Measurements from ENCODE around the gene SLC35B3. TPM values are rescaled to one million over a fixed set of nuclear protein-coding genes. Genes with fewer than 3 reads are reported as not detected.
A peak's percentile ranks its signal among the peaks of the same experiment; 100 is the strongest.
"Not testable (repeated sequence)": the region's sequence is repeated elsewhere in the genome, so short reads cannot be mapped to it uniquely, and the experiment has no call there.

Gene SLC35B3
- total RNA-seq, 1 donor from 2014 or later = 7.0 TPM

GRCh38 chr6:8437813-8438212 lies 2.5 kb upstream of the SLC35B3 start:
- H3K9me3 Mint-ChIP-seq = peaks cover 4% of the 10 kb centered on the region
- H3K4me1 Mint-ChIP-seq (ENCODE audit: low read depth) = peaks cover 21% of the 10 kb centered on the region
- peaks cover 8% of the 10 kb centered on the region for H3K36me3 Mint-ChIP-seq (ENCODE audit: low read depth)
- H3K27ac Mint-ChIP-seq = peak overlapping the region; percentile 15
- intact Hi-C loops (cut with micrococcal nuclease) = loop anchor here (5.0 to 10.0 kb wide), 2 partner anchors 523 to 1126 kb away; partner anchors contain the start of genes SSR1 and TXNDC5
- no peaks in the 10 kb centered on the region for H3K27me3 Mint-ChIP-seq (ENCODE audit: low read depth)
- H3K4me3 Mint-ChIP-seq (ENCODE audit: low read depth) = no peak overlapping the region
- no peak for DNase-seq (ENCODE audit: low spot score)

DNA sequence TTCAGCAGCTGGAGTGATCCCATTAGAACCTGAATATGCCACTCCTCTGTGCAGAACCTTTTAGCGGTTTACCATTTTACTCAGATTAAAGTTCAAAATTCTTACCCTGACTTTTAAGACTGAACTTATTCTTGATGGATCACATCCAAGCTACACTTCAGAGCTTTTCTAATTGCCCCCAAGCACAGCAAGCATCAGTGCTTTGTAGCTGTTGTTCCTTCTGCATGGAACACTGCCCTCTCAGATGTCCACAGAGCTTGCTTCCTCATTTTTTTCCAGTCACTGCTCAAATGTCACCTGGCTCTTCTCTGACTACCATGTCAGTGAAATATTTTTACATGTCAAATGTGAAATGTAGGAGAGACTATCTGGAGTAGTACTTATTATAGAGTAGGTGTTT lies 1.6 kb upstream of the SLC35B3 start:
- intact Hi-C loops (cut with micrococcal nuclease) = loop anchor here (5.0 to 10.0 kb wide), 2 partner anchors 522 to 1125 kb away; partner anchors contain the start of genes SSR1 and TXNDC5
- Mint-ChIP-seq H3K4me3 (ENCODE audit: low read depth) (peak overlapping the region; percentile 21), H3K36me3 (ENCODE audit: low read depth) (peaks cover 12% of the 10 kb centered on the region), H3K4me1 (ENCODE audit: low read depth) (peaks cover 26% of the 10 kb centered on the region), H3K27me3 (ENCODE audit: low read depth) (no peaks in the 10 kb centered on the region), H3K9me3 (peaks cover 4% of the 10 kb centered on the region), H3K27ac (peak overlapping the region; percentile 38)
- no peak for DNase-seq (ENCODE audit: low spot score)

DNA sequence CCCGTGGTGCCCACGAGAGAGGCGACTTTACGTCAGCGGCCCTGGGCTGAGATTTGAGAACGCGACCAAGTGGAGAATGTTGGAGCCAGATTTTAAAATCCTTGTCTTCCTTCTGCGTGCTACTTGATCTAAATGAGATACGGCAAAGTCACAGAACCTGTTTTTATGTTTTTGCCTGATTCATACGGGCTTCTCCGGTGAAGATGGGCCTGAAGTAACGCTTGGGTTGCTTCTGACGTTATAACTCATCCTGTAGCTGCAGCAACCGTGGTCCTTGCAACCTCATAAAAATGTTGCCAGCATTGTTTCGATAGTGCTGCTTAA lies 462 bp upstream of the SLC35B3 start:
- peaks cover 29% of the 10 kb centered on the region for H3K4me1 Mint-ChIP-seq (ENCODE audit: low read depth)
- H3K9me3 Mint-ChIP-seq = peaks cover 4% of the 10 kb centered on the region
- H3K36me3 Mint-ChIP-seq (ENCODE audit: low read depth) = peaks cover 17% of the 10 kb centered on the region
- DNase-seq (ENCODE audit: low spot score) = no peak
- peak overlapping the region; percentile 98 for H3K27ac Mint-ChIP-seq
- peak overlapping the region; percentile 94 for H3K4me3 Mint-ChIP-seq (ENCODE audit: low read depth)
- H3K27me3 Mint-ChIP-seq (ENCODE audit: low read depth) = no peaks in the 10 kb centered on the region
- intact Hi-C loops (cut with micrococcal nuclease) = loop anchor here (2.0 to 10.0 kb wide), 4 partner anchors 371 to 1124 kb away; partner anchors contain the start of genes BLOC1S5, BMP6, SSR1 and TXNDC5

DNA sequence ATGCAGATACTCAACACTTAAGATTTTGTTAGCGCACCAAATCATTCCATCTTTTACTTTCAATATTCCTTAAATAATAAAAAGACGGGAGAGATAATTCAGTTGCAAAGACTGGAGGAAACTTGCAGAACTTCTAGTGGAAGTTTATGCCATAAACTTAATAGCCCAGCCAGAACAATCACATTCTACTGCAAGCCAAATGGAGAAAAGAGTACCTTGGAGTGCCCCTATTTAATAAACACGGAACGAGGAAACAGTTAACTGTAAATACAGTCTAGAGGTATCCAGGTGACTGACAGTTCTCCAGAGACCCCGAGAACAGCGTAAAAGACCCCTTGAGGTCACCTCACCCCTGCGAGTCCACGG lies 635 bp downstream of the SLC35B3 start:
- intact Hi-C loops (cut with micrococcal nuclease) = loop anchor here (2.0 to 10.0 kb wide), 4 partner anchors 370 to 1122 kb away; partner anchors contain the start of genes BLOC1S5, BMP6, SSR1 and TXNDC5
- H3K4me1 Mint-ChIP-seq (ENCODE audit: low read depth) = peaks cover 29% of the 10 kb centered on the region
- peak overlapping the region; percentile 94 for H3K4me3 Mint-ChIP-seq (ENCODE audit: low read depth)
- H3K9me3 Mint-ChIP-seq = peaks cover 4% of the 10 kb centered on the region
- no peaks in the 10 kb centered on the region for H3K27me3 Mint-ChIP-seq (ENCODE audit: low read depth)
- H3K36me3 Mint-ChIP-seq (ENCODE audit: low read depth) = peaks cover 21% of the 10 kb centered on the region
- DNase-seq (ENCODE audit: low spot score) = no peak
- peak overlapping the region; percentile 98 for H3K27ac Mint-ChIP-seq

DNA sequence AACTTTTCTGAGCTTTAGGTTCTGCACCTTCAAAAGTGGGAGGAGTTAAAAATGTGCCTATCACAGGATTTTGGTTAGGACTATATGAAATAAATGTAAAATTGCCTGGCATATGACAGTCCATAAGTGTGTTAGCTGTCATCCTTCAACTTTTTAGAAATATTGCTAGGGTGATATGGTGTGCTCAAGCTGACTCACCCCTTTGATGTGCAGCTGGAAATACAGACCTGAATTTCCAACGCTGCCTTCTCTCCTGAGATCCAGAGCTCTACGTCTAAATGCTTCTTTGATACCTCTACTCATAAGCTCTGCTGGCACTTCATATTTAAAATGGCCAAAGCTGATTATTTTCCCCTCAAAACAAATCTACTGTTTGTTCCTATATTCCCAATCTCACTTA lies 2.7 kb downstream of the SLC35B3 start:
- Mint-ChIP-seq H3K36me3 (ENCODE audit: low read depth) (peaks cover 24% of the 10 kb centered on the region), H3K4me3 (ENCODE audit: low read depth) (no peak overlapping the region), H3K27ac (no peak overlapping the region), H3K4me1 (ENCODE audit: low read depth) (peaks cover 29% of the 10 kb centered on the region), H3K9me3 (peaks cover 4% of the 10 kb centered on the region), H3K27me3 (ENCODE audit: low read depth) (no peaks in the 10 kb centered on the region)
- intact Hi-C loops (cut with micrococcal nuclease) = loop anchor here (10.0 kb wide), 1 partner anchor 518 kb away; the partner anchor contains the start of gene TXNDC5
- DNase-seq (ENCODE audit: low spot score) = no peak

DNA sequence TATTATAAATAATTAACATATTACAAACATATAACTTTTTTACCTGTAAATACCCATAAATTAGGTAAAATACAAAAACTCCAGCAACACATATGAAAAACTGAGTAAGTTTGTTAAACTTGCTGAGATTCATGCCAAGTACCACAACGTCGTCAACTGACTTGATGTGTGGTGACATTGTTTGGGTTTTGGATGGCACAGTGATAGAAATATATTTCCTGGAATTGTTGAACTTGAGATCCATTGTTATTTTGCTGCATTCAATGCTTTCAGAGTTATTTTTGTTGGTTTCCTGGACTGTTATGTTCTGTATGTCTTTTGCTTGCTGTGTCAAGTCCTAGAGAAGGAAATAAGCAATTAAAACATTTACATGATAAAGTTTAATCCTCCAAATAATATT lies 5.5 kb downstream of the SLC35B3 start:
- H3K4me1 Mint-ChIP-seq (ENCODE audit: low read depth) = peaks cover 19% of the 10 kb centered on the region
- no peaks in the 10 kb centered on the region for H3K9me3 Mint-ChIP-seq
- intact Hi-C loops (cut with micrococcal nuclease) = loop anchor here (10.0 kb wide), 1 partner anchor 515 kb away; the partner anchor contains the start of gene TXNDC5
- H3K27ac Mint-ChIP-seq = no peak overlapping the region
- H3K36me3 Mint-ChIP-seq (ENCODE audit: low read depth) = peaks cover 46% of the 10 kb centered on the region
- no peak for DNase-seq (ENCODE audit: low spot score)
- H3K27me3 Mint-ChIP-seq (ENCODE audit: low read depth) = no peaks in the 10 kb centered on the region
- H3K4me3 Mint-ChIP-seq (ENCODE audit: low read depth) = no peak overlapping the region

DNA sequence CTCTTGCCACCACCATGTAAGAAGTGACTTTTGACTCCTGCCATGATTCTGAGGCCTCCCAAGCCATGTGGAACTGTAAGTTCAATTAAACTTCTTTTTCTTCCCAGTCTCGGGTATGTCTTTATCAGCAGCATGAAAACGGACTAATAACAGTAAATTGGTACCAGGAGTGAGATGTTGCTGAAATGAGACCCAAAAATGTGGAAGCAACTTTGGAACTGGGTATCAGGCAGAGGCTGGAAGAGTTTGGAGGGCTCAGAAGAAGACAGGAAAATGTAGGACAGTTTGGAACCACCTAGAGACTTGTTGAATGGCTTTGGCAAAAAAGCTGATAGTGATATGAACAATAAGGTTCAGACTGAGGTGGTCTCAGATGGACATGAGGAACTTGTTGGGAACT lies 8.8 kb downstream of the SLC35B3 start:
- H3K4me1 Mint-ChIP-seq (ENCODE audit: low read depth); H3K27ac Mint-ChIP-seq; intact Hi-C loops (cut with micrococcal nuclease); H3K9me3 Mint-ChIP-seq; DNase-seq (ENCODE audit: low spot score); H3K27me3 Mint-ChIP-seq (ENCODE audit: low read depth); H3K4me3 Mint-ChIP-seq (ENCODE audit: low read depth): not testable (repeated sequence)
- peaks cover 40% of the 10 kb centered on the region for H3K36me3 Mint-ChIP-seq (ENCODE audit: low read depth)

- peaks cover 45% of the 10 kb centered on the region for H3K36me3 Mint-ChIP-seq (ENCODE audit: low read depth)
- H3K4me1 Mint-ChIP-seq (ENCODE audit: low read depth) = no peaks in the 10 kb centered on the region
- no peak overlapping the region for H3K27ac Mint-ChIP-seq
- H3K9me3 Mint-ChIP-seq = no peaks in the 10 kb centered on the region
- no peak overlapping the region for H3K4me3 Mint-ChIP-seq (ENCODE audit: low read depth)
- no peak for DNase-seq (ENCODE audit: low spot score)
- intact Hi-C loops (cut with micrococcal nuclease) = no loop called here
- no peaks in the 10 kb centered on the region for H3K27me3 Mint-ChIP-seq (ENCODE audit: low read depth)
Measured at GRCh38 chr6:8420031-8420588, 15.2 kb downstream of the SLC35B3 start.

- intact Hi-C loops (cut with micrococcal nuclease) = no loop called here
- DNase-seq (ENCODE audit: low spot score) = no peak
- Mint-ChIP-seq H3K4me3 (ENCODE audit: low read depth) (no peak overlapping the region), H3K4me1 (ENCODE audit: low read depth) (no peaks in the 10 kb centered on the region), H3K27me3 (ENCODE audit: low read depth) (no peaks in the 10 kb centered on the region), H3K36me3 (ENCODE audit: low read depth) (peaks cover 54% of the 10 kb centered on the region), H3K27ac (no peak overlapping the region), H3K9me3 (no peaks in the 10 kb centered on the region)
Measured at GRCh38 chr6:8415913-8416312, 19.4 kb downstream of the SLC35B3 start.

GRCh38 chr6:8415280-8415679 lies 20.1 kb downstream of the SLC35B3 start:
- Mint-ChIP-seq H3K27me3 (ENCODE audit: low read depth) (no peaks in the 10 kb centered on the region), H3K4me1 (ENCODE audit: low read depth) (no peaks in the 10 kb centered on the region), H3K27ac (no peak overlapping the region), H3K36me3 (ENCODE audit: low read depth) (peaks cover 55% of the 10 kb centered on the region), H3K9me3 (no peaks in the 10 kb centered on the region), H3K4me3 (ENCODE audit: low read depth) (no peak overlapping the region)
- no peak for DNase-seq (ENCODE audit: low spot score)
- intact Hi-C loops (cut with micrococcal nuclease) = no loop called here

DNA sequence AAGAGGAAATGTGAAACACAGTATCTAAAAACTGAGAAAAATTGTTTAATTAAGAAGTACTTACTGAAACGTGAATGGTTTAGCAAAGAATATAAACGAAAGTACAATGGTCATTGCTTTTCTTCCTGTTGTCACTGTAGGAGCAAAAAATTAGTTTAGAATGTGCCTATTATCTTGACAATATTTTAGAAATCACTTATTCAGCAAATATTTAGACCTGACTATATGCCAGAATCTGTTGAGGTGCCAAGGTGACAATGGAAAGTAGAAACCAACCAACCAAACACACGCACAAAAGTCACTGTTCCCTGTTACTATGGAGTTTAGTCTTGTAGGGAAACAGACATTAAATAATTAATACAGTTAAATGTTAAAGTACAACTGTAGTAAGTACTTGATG lies 20.5 kb downstream of the SLC35B3 start:
- no peak overlapping the region for H3K4me3 Mint-ChIP-seq (ENCODE audit: low read depth)
- no peaks in the 10 kb centered on the region for H3K9me3 Mint-ChIP-seq
- no peak overlapping the region for H3K27ac Mint-ChIP-seq
- H3K27me3 Mint-ChIP-seq (ENCODE audit: low read depth) = no peaks in the 10 kb centered on the region
- H3K4me1 Mint-ChIP-seq (ENCODE audit: low read depth) = no peaks in the 10 kb centered on the region
- peaks cover 55% of the 10 kb centered on the region for H3K36me3 Mint-ChIP-seq (ENCODE audit: low read depth)
- intact Hi-C loops (cut with micrococcal nuclease) = no loop called here
- no peak for DNase-seq (ENCODE audit: low spot score)

- H3K4me1 Mint-ChIP-seq (ENCODE audit: low read depth); H3K9me3 Mint-ChIP-seq; intact Hi-C loops (cut with micrococcal nuclease); H3K36me3 Mint-ChIP-seq (ENCODE audit: low read depth); H3K27ac Mint-ChIP-seq; DNase-seq (ENCODE audit: low spot score); H3K27me3 Mint-ChIP-seq (ENCODE audit: low read depth); H3K4me3 Mint-ChIP-seq (ENCODE audit: low read depth): not testable (repeated sequence)
Measured at GRCh38 chr6:8405946-8406345, 29.4 kb downstream of the SLC35B3 start.

- no peak overlapping the region for H3K27ac Mint-ChIP-seq
- H3K36me3 Mint-ChIP-seq (ENCODE audit: low read depth) = no peaks in the 10 kb centered on the region
- no peak for DNase-seq (ENCODE audit: low spot score)
- H3K4me1 Mint-ChIP-seq (ENCODE audit: low read depth) = peaks cover 2% of the 10 kb centered on the region
- intact Hi-C loops (cut with micrococcal nuclease) = no loop called here
- no peaks in the 10 kb centered on the region for H3K9me3 Mint-ChIP-seq
- no peaks in the 10 kb centered on the region for H3K27me3 Mint-ChIP-seq (ENCODE audit: low read depth)
- H3K4me3 Mint-ChIP-seq (ENCODE audit: low read depth) = no peak overlapping the region
Measured at GRCh38 chr6:8402546-8402945, 32.8 kb downstream of the SLC35B3 start.
